Hypothalamus (tissue), 51 donors: Measurements from ENCODE around the gene RRM1.

Experiments
- DNase-seq, 51 donors: peaks; one replicate each; lab custom pipeline; 2025; lab: John Stamatoyannopoulos, UW

Gene RRM1

DNA sequence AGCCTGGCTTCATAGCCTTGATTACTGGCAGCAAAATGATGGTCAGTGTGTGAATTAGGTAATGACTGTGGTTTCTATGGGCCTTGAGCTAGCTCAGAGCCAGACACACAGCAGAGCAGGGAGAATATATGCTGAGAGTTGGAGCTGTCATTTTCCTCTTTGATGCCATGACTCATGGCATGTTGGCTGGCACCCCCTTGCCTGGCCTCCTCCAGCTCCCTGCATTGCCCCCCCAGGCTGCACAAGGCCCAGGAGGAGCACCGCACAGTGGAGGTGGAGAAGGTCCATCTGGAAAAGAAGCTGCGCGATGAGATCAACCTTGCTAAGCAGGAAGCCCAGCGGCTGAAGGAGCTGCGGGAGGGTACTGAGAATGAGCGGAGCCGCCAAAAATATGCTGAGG lies 20.3 kb upstream of the RRM1 start:
- DNase-seq, result no peak

DNA sequence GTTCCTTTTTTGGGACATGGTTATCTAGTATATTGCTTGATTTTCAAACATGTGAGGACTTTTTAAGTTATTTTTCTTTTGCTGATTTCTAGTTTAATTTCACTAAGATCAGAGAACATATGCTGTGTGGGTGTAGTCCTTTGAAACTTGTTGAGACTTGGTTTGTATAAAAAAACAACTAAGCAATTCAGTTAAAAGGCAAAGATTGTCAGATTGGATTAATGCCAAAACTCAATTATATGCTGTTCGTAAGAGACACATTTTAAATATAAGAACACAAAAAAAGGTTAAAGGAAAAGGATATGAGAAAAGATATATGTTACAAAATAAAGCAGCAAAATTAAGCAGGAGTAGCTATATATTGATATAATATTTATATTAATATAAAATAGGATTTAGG lies 17.8 kb upstream of the RRM1 start:
- DNase-seq, result no peak

DNA sequence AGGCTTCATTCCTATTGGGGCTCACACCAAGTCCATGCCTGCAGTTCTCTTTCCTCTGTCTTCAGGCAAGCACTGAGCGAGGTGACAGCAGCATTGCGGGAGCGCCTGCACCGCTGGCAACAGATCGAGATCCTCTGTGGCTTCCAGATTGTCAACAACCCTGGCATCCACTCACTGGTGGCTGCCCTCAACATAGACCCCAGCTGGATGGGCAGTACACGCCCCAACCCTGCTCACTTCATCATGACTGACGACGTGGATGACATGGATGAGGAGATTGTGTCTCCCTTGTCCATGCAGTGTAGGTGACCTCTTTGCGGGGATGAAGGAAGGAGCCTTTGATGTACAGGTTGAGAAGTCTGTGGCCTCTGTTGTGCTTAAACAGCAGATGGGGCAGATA lies 11.4 kb upstream of the RRM1 start:
- DNase-seq, result no peak

DNA sequence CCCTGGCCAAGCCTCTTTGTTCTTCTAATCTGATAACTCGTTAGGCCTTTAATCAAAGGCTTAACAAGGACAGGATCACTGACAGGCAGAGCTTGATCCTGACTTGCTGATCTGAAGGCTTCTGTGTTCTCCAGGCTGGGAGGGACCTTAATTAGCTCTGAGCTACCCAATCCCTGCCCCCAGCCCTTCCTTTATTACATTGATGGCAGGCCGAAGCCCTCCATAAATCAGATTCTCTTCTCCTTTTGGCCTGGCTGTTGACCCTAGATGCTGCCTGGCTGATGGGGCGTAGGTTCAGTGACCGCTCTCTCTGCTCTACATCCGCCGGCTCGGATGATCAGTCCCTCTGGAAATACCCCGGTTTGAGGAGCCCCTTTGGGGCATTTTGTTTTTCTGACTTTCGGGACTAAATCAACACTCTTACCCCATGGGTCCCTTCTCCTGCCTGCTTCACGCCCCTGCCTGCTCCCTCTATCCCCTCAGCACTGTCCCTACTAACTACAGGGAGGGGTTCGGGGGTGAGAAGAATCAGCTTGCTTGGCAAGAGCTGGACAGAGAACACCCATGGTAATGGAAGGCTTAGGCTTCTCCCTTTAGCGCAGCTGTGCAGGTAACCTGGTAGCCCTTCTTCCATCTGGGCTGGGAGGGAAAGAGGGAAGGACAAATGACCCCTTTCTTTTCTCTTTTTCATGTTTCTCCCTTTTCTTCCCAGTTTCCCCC lies 10.0 kb upstream of the RRM1 start:
- DNase-seq, result no peak

DNA sequence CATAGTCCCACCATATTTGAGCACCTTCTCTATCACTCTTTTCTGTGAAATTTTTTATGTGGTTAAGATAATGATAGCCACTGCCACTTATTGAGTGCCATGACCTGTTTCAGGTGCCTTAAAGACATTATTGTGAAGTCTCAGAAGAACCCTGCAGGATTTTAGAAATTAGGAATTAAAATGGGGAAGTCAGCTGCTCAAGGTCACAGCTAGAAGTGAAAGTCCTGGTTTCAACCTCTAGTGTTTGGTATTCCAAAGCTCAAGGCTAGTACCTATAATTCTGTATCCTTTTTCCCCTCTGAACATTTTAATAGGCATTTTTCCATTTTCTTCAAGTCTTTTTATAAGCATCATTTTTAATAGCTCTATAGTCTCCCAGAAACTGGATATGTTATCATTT lies 9.0 kb upstream of the RRM1 start:
- no peak for DNase-seq

DNA sequence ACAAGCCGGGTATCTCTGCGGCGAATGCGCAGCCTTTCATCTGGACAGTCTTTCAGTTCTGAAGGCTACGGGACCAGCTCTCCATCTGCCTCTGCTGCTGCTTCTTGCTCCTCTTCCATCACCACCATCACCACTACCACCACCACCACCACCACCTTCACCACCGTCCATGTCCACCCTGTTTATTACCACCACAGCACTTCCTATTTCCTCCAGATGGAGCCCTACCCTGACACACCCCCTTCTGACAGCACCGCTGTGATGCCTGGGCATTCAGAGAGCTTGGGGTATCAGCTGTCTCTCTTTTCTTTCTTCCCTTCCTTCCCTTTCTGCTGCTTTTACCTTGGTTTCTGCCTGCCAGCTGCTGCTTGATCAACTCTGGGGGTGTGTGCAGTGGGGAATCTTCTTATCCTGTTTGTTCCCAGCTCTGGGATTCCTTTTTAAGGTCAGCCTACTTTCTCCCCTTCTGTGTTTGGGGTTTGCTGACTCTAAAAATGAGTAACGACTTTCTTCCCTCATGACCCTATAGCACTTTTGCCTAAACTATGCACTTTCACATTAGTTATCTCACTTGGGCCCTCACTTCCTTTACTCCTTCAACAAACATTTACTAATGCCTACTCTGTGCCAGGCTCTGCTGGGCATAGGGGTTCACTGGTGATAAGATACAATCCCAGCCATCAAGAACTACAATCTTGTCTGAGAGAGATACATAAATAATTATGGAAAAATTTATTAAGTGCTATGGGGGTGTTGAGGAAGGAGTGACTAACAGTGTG lies 7.8 kb upstream of the RRM1 start:
- no peak for DNase-seq

DNA sequence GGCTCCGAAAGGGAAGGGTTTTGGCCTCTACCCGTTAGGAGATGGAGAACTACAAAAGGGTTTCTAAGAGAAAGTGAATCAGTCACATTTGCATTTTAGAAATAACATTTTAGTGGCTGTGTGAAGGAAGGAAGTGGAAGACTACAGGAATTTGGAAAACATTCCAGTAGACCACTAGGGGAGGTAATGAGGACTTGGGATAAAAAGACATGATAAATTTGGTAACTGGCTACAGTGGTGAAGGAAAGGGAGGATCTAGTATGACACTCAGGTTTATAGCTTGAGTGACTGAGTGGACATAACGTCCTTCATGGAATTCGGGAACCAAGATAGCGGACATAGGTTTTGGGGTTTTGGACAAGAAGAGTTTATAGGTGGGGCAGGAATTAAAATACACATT lies 7.0 kb upstream of the RRM1 start:
- no peak for DNase-seq

DNA sequence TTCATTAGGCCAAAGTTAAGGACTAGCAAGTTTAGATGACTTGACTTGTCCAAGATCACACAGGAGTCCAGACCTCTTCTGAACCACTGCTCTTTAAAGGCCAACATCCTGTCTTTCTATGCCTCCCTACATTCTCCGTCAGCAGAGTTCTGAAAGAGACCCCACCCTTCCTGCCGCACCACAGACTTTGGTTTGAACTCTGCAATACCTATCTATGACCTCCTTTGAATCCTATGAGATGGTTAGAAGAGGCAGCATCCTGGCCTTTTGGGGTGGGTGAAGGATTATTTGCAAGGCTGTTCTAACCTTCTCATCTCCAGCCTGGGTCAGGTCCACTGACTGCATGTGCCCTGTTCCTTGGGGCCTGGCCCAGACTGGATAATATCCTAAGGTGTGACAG lies 4.3 kb upstream of the RRM1 start:
- DNase-seq, result no peak

DNA sequence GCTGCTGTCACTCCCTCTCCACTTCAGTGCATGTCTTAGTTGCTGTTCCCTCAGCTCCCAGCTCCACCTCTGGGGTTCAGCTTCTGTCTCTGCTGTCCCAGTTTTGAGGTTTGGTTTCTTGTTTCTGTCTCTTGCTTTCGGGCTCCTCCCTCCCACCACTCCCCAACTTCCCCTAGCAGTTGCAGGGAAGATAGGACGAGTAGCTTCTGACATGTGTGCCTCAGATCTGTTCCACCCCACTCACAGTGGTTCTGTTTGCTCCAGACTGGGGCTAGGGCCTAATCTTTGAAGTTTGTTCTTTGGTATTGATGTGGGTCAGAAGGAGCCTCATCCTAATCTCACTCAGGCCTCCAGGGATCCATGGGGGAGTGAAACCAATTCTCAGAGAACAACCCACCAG lies 2.6 kb upstream of the RRM1 start:
- DNase-seq, result no peak

DNA sequence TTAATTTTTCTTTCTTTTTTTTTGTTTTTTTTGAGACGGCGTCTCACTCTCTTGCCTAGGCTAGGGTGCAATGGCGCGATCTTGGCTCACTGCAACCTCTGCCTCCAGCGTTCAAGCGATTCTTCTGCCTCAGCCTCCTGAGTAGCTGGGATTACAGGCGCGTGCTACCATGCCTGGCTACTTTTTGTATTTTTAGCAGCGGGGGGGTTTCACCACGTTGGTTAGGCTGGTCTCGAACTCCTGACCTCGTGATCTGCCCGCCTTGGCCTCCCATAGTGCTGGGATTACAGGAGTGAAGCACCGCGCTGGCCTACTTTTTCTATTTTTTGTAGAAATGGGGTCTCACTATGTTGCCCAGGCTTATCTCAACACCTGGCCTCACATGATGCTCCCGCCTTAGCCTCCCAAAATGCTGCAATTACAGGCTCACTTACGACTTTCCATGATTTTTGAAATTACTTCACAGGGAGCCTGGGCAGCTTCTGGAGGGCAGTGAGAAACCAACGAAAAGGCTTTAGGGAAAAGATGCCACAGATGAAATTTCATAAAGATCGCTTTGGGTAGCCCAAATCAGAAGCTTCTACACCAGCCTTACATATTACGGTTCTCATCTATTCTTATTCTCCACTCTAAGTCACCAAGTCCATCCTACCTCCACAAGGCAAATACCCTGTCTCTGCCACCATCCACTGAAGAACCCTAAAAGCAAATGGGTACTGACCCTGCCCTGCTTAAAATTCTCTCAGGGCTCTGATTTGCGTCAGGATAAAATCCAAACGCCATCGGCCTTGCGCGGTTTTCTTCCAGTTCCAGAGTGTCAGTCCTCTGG lies 866 bp upstream of the RRM1 start:
- peak in 2 of 51 donors; percentile 37 to 39 for DNase-seq

DNA sequence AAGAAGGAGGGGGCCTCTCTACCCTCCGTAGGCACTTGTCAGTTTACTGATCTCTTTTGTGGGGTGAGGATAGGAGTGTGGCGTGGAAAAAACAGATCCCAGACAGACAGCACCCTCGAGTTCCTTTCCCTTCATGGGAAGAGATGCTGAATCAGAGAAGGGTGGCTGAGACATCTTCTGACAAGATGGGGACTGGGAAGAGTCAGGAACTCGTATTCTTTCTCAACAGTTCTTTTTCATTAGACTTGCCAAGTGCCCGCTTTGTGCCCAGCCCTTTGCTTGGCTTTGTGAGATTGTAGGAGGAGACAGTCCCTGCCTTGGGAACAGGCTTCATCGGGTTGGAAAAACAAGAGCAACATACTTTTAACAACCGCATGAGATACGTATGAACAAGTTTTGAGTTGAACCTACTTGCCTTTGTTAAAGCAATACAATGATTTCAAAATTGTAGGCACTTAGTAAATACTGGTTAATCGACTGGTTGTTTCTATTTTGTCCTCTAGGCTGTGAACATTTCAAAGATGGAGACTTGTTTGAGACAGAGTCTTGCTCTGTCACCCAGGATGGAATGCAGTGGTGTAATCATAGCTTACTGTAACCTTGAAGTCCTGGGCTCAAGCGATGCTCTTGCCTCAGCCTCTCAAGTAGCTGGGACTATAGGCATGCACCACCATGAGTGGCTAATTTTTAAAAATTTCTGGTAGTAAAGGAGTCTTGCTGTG lies 1.1 kb downstream of the RRM1 start:
- no peak for DNase-seq

DNA sequence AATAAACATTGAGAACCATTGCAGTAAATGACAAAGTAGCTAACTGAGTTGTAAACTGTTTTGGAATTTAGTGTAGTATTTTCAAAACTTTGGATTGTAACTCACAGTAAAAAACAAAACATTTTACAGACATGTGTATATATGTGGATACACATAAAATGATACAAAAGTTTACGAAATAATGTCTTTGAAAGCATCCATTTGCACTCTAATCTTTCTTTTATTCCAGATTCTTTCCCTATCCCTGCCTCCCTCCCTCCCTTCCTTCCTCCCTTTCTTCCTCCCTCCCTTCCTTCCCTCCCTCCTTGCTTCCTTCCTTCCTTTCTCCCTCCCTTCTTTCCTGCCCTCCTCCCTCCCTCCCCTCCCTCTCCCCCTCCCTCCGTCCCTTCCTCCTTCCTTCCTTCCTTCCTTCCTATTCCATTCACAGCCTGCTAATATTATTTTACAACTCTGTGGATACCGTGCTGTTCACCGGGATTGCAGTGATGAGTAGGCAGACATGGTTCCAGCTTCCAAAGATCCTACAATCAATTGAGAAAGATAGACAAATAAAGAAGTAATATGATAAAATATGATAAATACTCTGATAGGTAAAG lies 3.5 kb downstream of the RRM1 start:
- DNase-seq, result no peak

DNA sequence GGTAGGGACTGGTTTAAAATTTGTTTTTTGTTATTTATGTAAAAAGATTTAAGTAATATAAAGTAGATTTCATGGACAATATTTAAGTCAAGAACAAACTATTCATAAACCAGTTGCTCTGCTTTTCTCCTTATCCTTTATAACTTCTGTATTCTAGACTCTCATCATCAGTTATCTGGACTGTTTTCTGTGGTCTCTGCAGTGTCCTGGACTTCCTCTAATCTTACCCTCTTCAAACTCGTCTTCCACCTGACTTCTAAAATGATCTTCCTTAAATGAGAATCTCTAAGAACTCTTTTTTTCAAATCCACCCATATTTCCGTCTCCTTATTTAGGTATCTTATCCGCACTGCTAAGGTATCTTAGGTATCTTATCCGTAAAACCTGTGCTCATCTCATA lies 8.1 kb downstream of the RRM1 start:
- no peak for DNase-seq

DNA sequence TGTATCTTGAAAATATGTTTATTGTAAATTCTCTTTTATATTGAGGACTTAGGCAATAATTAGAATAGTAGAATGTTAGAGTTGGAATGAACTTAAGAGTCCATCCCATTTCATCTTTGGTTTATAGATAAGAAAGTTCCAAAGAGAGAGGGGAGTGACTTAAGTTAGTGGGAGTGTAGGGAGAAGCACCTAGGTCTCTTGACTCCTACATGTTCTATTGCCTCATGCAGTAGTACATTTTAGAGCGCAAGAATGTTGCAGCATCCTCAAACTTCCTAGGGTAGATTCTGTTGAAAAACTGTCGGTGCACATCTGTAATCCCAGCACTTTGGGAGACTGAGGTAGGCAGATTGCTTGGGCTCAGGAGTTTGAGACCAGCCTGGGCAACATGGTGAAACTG lies 8.7 kb downstream of the RRM1 start:
- DNase-seq, result no peak

DNA sequence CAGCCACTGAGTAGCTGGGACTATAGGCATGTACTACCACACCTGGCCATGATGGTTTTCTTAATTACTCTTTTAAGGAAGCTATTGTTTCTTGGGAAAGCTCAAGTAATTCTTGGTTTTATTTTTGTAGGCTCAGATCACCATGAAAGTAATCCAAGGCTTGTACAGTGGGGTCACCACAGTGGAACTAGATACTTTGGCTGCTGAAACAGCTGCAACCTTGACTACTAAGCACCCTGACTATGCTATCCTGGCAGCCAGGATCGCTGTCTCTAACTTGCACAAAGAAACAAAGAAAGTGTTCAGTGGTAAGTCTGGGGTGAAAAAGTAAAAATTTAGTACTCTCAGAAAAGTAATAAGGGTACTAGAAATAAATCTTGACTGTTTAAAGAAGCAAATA lies 11.3 kb downstream of the RRM1 start:
- no peak for DNase-seq

DNA sequence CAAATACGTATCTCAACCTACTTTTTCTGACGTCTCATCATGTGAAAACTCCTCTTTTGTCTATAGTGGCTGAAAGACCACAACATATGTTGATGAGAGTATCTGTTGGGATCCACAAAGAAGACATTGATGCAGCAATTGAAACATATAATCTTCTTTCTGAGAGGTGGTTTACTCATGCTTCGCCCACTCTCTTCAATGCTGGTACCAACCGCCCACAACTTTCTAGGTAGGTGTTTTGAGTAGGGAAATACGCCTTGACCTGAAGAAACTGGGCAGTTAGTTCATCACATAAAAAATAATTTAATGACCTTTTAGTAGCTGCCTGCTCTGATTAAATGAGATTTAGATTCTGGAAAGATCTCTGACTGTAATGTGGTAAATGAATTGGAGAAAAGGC lies 17.2 kb downstream of the RRM1 start:
- no peak for DNase-seq

DNA sequence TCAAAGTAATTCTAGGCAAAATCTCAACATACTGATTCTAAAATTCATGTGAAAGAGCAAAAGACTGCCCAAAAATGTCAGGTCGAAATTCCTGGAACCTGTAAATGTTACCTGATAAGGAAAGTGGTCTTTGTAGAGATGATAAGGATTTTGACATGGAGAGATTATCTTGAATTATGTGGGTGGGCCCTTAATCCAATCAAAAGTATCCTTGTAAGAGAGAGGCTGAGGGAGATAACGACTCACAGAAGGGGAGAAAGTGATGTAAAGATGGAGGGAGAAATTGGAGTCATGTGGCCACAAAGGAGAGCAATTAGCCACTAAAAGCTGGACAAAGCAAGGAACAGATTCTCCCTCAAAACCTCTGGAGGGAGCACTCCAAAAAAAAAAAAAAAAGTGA lies 20.5 kb downstream of the RRM1 start:
- no peak for DNase-seq

DNA sequence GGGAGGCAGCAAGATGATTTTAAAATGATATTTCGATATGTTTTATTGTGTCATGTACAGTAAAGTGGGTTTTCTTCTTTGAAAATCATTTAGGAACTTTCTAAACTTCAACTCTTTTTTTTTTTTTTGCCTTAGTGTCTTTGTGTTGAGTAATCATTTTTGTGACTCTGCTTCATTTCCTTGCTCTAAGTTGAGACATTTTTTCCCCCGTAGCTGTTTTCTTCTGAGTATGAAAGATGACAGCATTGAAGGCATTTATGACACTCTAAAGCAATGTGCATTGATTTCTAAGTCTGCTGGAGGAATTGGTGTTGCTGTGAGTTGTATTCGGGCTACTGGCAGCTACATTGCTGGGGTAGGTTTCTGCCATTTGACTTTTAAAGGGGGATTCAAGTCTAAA lies 23.5 kb downstream of the RRM1 start:
- no peak for DNase-seq

DNA sequence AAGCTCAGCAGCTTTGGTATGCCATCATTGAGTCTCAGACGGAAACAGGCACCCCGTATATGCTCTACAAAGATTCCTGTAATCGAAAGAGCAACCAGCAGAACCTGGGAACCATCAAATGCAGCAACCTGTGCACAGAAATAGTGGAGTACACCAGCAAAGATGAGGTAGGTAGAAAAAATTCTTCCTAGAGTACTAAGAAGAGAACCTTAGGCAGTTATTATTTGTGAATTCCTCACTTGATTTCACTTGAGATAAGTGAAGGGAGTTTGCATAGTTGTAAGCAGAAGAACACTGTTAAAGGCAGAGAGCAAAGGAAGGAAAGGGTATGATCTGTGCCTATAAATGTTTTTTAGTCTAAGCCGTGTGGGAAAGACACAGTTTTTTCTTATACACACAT lies 28.6 kb downstream of the RRM1 start:
- no peak for DNase-seq

DNA sequence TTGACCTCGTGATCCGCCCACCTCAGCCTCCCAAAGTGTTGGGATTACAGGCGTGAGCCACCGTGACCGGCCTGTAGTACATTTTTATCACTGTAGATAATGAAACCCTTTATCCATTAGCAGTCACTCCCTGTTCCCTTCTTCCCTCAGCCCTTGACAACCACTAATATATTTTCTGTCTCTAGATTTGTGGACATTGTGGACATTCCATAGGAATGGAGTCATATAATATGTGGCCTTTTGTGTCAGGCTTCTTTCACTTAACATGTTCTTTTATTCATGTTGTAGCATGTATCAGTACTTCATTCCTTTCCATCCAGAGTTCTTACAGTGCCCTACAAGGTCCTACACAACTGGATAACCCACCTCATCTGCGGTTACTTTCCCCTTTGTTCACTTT lies 30.5 kb downstream of the RRM1 start:
- DNase-seq, result no peak

DNA sequence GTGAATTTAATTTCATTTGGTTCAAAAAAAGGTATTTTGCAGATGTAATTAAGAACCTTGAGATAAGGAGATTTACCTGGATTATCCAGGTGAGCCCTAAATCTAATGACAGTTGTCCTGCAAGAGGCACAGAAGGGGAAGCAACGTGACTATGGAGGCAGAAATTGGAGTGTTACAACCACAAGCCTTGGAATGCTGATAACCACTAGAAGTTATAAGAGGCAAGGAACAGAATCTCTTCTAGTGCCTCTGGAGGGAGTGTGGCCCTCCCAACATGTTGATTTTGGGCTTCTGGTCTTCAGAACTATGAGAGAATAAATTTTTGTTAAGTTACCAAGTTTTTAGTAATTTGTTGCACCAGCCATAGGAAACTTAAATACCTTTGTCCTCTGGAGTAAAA lies 32.8 kb downstream of the RRM1 start:
- no peak for DNase-seq
